NCI-H2081 treated with DMSO at 0.1 percent for 48 hours (cell line): Measurements from ENCODE around the gene PRKD2.

Experiments
- DNase-seq: peaks from one replicate; lab custom pipeline; 2025; lab: John Stamatoyannopoulos, UW

PRKD2 gene

DNA sequence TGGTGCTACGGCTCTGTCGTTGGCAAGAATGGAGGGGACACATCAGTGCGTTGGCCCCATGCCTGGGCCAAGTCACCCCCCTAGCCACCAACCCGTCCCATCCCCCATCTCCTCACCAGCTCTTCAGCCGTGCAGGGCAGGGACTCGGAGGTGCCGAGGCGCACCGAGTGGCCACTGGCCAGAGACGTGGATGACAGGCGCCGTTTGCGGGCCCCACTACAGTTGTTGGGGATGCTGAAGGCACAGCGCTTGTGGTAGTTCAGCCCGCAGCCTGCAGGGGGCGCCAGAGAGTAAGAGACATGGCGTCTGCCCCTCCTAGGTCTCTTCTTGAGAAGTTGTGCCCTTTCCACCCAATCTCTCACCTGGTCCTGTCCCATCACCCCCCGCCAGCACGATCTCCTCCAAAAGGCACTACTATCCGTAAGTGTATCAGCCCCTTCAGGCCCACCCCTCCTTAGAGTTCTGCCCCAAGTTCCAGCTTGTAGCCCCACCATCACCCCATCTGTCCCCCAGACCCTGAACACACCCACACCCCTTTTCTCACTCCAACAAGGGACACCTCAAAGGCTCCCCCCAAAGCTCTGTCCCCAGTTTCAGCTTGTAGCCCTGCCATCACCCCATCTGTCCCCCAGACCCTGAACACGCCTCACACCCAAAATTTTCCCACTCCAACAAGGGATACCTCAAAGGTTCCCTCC lies 12.4 kb downstream of the PRKD2 start:
- DNase-seq, result no peak

- no peak for DNase-seq
Measured at GRCh38 chr19:46700704-46701103, 16.2 kb downstream of the PRKD2 start.

- no peak for DNase-seq
Measured at GRCh38 chr19:46698395-46699321, 18.3 kb downstream of the PRKD2 start.

GRCh38 chr19:46697204-46697960 lies 19.5 kb downstream of the PRKD2 start:
- DNase-seq, result no peak

- no peak for DNase-seq
Measured at GRCh38 chr19:46696866-46697203, 20.1 kb downstream of the PRKD2 start.

DNA sequence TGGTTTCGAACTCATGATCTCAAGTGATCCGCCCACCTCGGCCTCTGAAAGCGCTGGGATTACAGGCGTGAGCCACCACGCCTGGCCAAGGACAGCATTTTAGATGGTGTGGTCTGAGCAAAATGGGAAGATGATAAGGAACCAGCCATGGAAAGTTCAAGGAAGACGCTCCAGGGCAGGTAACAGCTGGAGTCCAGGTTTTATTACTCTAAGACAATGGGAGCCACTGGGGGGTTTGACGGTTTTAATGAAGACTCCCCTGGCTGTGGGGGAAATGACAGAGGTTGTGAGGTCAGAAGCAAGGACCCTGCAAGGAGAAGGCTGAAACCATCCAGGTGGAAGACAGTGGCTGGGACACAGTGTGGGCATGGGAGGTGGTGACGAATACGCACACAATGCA lies 20.9 kb downstream of the PRKD2 start:
- DNase-seq, result no peak

DNA sequence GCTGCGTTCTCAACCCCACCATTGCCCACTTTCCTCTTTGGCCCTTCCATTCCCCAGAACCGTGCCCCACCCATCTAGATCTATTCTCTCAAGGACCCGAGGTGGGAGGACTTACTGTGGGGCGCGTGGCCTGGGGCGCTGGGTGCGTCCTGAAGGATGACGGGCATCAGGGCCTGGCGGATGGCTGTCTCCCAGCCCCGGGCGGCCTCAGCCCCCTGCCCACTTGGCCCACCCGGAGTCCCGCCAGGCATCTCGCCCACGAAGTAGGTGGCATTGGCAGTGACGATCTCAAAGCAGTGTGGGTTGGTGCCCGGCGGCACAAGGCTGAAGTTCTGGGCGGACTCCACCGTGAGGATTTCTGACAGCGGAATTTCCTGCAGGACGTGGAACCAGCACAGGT lies 23.2 kb downstream of the PRKD2 start:
- DNase-seq, result no peak

DNA sequence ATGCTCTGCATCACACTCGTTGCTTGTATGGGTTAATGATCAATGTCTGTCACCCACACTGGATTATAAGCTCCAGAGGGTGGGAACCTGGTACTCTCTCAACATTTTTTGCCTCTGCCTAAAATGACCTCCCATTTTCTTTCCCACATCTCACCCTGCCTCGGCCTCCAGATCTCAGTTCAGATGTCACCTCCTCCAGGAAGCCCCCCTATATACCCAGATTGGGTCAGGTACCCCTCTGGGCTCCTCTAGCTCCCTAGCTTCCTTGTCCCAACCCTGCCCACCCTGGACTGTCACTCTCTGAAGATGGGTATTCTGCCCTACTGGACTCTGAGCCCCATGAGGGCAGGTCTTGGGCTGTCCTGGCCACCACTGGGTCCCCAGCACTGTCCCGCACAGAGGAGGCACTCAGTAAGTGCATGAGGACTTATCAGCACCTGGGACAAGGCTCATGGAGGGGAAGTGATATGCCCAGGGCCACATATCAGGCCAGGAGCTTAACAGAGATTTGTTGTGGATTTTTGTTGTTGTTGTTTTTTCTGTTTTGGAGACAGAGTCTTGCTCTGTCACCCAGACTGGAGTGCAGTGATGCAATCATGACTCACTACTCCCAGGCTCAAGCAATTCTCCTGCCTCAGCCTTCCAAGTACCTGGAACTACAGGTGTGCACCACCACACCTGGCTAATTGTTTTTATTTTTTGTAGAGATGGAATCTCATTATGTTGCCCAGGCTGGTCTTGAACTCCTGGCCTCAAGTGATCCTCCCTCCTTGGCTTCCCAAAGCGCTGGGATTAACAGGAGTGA lies 23.8 kb downstream of the PRKD2 start:
- no peak for DNase-seq

DNA sequence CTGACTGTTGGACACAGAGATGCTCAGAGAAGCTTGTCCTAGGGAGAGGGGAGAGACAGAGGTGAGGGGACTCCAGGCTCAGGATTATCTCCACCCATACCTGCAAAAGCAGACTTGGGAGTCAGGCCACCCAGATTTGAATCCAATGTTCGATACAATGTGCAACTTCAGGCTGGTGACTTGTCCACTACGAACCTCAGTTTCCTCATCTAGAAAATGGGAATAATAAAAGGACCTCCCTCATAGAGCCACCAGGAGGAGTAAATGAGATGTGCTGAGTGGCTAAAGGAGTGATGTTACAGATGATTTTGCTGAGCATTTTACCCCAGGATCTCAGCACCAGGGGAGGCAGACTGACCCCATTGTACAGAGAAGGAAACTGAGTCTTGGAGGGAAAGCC lies 25.0 kb downstream of the PRKD2 start:
- DNase-seq, result no peak

- DNase-seq, result no peak
Measured at GRCh38 chr19:46691104-46691503, 25.8 kb downstream of the PRKD2 start.

DNA sequence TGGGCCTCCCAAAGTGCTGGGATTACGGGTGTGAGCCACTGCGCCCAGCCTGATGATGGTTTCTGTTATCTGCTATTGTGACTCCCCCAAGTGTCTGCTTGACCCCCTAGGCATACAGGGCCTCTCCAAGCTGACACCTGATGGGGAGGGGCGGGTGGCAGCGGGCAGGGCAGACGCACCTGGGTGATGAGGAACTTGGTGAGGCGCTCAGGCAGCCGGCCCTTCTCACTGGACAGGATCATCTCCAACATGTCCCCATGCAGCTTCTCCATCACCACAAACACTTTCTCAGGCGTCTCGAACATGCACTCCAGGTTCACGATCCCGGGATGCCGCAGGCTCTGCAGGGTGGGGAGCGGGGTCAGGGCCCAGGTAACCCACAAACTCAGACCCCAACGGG lies 27.6 kb downstream of the PRKD2 start:
- no peak for DNase-seq

DNA sequence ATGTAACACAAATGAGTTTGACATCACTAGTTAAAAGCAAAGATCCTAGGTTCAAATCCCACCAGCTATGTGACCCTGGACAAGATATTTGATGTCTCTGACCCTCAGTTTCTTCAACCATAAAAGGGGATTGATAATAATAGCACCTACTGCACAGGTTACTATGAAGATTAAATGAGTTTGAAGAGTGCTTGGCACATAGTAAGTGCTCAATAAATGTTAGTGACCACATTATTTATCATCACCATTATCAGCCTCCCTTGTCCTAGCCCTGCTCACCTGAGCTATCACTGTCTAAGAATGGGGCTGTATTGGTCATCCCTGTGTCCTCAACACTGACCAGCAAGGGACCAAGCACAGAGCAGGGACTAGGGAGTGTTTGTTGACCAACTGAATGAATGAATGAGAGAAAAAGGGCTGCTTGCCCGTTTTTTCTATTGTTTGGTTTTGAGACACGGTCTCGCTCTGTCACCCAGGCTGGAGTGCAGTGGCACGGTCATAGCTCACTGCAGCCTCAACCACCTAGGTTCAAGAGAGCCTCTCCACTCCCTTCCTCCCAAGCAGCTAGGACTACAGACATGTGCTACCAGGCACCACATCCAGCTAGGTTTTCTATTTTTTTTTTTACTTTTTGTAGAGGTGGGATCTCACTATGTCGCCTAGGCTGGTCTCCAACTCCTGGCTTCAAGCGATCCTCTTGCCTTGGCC lies 29.3 kb downstream of the PRKD2 start:
- no peak for DNase-seq

DNA sequence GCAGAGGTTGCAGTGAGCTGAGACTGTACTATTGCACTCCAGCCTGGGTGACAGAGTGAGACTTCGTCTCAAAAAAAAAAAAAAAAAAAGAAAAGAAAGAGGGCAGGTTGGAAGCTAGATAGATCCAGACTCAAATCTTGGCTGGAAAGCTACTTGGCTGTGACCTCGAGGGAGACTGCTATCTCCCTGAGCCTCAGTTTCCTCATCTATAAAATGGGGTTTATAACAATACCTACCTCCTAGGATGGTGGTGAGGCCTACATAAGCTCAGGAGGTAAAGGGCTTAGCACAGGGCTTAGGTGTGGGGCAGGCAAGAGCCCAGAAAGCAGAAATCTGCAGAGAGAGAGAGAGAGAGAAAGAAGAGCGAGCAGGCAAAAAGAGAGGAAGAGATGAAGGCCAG lies 31.7 kb downstream of the PRKD2 start:
- DNase-seq, result no peak

DNA sequence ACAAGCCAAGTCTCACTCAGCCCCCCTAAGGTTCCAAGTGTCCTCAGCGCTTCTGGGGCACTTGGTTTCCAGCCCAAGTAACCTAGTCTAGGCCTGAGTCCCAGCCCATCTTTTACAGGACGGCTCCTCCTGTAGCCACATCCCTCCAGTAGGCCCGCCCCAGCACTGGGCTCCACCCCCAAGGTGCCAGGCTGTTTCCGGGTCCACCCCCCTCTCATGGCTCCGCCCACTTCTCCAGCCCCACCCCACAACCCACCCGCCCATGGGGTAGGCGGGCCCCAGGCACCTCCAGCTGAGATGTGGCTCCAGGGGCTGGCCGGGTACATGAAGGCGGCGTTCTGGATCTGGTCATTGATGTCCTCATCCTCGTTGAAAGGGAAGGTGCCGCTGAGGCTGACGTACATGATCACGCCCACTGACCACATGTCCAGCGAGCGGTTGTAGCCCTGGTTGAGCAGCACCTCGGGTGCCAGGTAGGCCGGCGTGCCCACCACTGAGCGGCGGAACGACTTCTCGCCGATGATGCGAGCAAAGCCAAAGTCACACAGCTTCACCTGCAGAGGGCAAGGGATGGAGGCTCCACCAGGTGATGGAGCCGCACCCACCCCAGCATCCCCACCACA lies 38.7 kb downstream of the PRKD2 start:
- no peak for DNase-seq

- DNase-seq, result no peak
Measured at GRCh38 chr19:46674416-46675178, 42.3 kb downstream of the PRKD2 start.

- DNase-seq, result no peak
Measured at GRCh38 chr19:46670813-46671212, 46.1 kb downstream of the PRKD2 start.

DNA sequence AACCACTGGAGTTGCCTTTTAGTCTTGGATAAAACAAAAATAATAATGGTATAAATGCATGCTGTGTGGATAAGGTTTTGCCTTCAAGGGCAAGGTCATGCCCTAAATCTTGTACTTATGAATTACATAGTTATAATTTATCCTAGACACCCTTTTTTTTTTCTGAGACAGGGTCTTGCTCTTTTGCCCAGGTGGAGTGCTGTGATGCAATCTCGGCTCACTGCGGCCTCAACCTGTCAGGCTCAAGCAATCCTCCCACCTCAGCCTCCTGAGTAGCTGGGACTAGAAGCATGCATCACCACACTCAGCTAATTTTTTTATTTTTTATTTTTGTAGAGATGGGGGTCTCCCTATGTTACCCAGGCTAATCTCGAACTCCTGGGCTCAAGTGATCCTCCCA lies 48.3 kb downstream of the PRKD2 start:
- DNase-seq, result no peak

DNA sequence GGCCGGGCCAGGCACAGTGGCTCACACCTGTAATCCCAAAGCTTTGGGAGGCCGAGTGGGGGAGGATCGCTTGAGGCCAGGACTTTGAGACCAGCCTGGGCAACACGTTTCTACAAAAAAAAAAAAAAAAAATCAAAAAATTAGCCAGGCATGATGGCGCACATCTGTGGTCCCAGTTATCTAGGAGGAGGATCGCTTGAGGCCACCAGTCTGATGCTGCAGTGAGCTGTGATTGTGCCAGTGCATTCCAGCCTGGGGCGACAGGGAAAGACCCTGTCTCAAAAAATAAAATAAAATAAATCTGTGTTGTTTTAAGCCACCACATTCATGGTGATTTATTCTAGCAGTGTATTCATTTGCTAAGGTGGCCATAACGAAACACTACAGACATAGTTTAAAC lies 51.8 kb downstream of the PRKD2 start:
- DNase-seq, result no peak

- peak; percentile 62 for DNase-seq
Measured at GRCh38 chr19:46661735-46662592, 55.0 kb downstream of the PRKD2 start.
